ENCODE results near the gene MBLAC1.

Gene MBLAC1

GRCh38 chr7:100173806-100174495 lies 47.2 kb downstream of the MBLAC1 start:
- DNase-seq: no peak

DNA sequence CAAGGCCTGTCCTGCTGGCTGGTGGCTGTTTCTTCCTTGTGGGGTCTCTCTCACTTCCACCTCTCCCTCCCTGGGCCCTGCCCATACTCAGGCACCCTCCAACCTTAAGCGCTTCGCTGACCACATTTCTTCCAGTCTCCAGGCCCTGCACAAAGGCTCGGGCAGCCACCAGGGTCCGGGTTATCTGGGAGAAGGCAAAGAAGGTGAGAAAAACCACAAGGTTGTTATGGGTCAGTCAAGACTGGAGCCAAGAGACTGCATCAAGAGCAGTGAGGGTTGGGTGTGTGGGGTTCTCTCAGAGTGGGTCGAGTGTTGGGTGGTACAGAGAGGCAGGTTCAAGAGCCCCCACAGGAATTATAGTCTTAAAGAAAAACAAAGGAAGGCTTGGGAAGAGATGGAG lies 47.8 kb downstream of the MBLAC1 start:
- no peak for DNase-seq

DNA sequence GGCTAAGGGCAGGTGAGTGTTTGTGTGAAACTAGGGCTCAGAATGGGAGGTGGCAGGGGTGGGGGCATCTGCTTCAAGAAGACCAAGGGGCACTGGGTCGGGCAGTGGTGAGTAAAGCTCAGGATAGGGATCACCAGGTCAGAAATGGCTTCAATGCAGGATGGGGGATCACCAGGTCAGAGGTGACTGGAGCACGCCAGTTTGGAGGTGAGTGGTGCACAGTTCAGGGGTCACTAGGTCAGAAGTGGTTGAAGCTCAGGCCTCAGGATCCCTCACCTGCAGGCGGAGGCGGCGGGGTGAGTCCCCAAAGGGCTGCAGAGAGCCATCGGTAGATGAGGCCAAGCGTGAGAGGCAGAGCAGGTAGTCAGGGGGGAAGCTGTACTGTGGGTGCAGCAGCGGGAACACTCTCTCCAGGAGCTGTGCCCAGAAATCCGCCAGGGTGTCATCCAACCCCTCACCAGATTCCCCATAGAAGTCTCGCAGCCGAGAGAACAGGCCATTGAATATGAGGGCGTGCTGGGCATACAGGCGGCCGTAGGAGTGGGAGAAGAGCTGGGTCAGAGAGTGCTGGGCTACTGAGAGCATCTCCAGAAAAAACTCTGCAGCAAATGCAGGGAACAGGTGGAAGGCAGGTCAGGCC lies 48.6 kb downstream of the MBLAC1 start:
- DNase-seq: no peak

DNA sequence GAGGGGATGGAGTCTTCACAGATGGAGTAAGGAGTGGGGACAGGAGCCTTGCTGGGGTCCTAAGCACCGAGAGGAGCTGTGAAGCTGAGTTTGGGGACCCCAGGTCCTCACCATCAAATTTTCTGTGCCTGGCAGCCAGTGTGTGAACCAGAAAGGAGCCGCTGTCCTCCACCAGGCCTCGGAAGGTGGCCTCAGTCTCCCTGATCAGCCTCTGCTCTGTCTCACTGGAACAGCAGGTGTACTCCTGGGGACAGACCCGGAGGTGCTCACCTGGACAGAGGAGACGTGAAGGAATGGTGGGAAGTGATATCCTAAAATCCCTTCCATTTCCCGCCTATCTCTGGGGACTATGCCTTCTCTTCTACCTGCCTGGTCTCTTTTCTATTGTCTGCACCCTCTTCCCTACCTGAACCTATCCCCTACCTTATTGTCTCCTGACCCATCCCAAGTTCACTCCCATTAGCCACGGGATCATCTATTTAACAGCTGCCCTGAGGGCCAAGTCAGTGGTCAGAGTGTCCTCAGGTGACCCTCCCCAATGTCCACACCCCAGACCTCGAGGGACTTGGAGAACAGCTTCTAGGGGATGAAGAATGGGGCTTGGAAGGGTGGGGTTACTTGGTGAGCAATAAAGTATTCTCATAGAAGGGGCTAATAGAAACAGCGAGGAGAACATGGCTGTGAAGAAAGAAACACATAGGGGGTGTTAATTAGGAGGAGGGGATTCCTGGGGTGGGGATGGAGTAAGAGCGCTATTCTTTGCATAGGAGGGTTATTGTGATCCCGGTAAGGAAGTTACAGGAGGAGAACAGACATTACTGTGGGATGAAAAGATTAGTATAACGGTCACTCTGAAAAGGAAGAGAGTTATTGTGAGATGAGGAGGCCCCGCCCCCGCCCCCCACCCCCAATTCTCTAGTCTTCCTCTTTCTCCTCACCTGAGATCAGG lies 49.6 kb downstream of the MBLAC1 start:
- no peak for DNase-seq

DNA sequence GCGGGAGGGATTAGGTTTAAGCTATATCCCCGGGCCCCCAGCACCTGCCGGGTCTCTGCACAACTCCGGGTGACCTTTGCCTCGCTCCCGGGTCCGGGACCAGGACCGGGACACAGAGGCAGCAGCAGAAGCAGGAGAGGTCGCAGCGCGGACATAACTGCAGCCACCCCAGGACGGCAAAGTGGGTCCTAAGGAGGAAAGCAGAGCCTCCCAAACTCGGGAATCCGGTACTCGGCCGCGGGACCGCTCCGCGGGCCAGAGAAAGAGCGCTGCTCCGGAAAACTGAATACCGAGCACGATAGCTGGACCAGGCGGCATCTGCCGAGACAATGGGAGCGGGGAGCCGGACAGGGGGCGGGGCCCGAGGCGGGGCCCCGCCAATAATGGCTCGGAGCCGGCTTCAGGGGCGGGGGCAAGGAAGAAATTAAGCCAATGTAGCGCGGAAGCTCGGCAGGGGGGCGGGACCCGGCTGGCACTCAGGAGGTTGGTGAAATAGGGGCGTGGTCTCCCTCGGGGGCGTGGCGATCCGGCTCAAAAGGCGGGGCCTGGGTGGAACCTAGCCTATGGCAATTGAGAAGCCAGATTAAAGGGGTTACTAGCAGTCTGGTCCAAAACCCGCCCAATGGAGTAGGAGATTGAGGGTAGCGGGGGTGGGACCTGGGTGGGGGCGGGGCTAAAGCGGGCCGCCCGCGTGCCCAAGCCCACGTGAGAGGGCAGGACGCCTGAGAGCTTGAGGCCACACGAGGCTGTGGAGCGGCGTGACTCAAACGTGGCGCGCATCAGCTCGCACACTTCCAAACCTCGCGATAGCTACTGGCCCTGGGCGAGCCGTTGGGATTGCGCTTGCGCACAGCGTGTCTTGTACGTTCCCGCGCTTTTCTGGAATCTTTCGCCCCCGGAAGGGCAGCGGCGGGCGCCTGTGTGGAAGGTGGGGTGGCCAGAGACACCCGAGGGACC lies 50.6 kb downstream of the MBLAC1 start, which contains the start of the genes GPC2 and STAG3:
Gene GPC2 (minus strand): TSS at position 337 of the 957 bp plus-strand sequence. CDS start 182 bp downstream, at position 155.
Gene STAG3 (plus strand): TSS at position 874 of the 957 bp plus-strand sequence. CDS start 2,639 bp downstream, outside the sequence.
- peak; percentile 98 to 99 for DNase-seq
